Body of pancreas (tissue), 4 donors: ENCODE results near the gene MAST3.

Experiments used
- POLR2A ChIP-seq, 3 donors: fragments of 450-650 bp; IDR thresholded peaks; one replicate each; pipeline ENCODE4 v1.6.1; 2016; ENCODE audit warnings: antibody characterized with exemption in 3 of 3, mild to moderate bottlenecking in 2 of 3
- TF ChIP-seq, protein P1 (sequence below), 7 experiments: fragments of 450-650 bp in 4 of 7; fragments of 200-600 bp in 3 of 7; sonication (generic) in 3 of 7; IDR thresholded peaks; one replicate each; pipeline ENCODE4 v1.5.1; 2016 to 2019; ENCODE audit warnings: antibody characterized with exemption in 7 of 7

DNA sequence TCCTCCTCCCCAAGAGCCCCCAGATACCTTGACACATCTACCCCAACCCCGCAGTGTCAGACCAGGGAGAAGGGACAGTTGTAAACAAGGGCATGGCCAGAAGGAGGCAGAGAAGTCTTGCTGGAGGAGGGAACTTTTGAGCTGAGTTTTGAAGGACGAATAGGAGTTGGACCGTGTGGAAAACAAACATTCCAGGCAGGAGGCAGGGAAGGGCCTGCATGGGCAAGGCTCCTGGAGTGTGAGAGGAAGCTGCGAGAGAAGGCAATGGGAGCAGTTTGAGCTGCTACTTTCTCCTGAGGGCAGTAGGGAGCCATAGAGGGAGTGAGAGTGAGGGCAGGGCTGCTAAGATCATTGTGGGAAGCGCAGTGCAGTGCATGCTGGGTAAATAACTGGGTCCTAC, 34.1 kb upstream of the MAST3 start:
- TF ChIP-seq, protein P1, sequence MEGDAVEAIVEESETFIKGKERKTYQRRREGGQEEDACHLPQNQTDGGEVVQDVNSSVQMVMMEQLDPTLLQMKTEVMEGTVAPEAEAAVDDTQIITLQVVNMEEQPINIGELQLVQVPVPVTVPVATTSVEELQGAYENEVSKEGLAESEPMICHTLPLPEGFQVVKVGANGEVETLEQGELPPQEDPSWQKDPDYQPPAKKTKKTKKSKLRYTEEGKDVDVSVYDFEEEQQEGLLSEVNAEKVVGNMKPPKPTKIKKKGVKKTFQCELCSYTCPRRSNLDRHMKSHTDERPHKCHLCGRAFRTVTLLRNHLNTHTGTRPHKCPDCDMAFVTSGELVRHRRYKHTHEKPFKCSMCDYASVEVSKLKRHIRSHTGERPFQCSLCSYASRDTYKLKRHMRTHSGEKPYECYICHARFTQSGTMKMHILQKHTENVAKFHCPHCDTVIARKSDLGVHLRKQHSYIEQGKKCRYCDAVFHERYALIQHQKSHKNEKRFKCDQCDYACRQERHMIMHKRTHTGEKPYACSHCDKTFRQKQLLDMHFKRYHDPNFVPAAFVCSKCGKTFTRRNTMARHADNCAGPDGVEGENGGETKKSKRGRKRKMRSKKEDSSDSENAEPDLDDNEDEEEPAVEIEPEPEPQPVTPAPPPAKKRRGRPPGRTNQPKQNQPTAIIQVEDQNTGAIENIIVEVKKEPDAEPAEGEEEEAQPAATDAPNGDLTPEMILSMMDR (IDR thresholded peaks at IDR 0.05): no peak
- TF ChIP-seq POLR2A (IDR thresholded peaks at IDR 0.05): no peak
